MCF 10A (cell line): ENCODE results near the gene TXLNA. TPM values are rescaled to one million over a fixed set of nuclear protein-coding genes. Genes with fewer than 3 reads are reported as not detected.

Source experiments
- BruUV-seq: library from RNA; stranded (reverse); fragments of 400-500 nt; replicated peaks from 2 replicates; lab custom pipeline; 2021; lab: Mats Ljungman, UMichigan
- CTCF ChIA-PET: fragments of 300-600 bp; sonication (Branson Sonifier 250); formaldehyde crosslinking; extraction: SDS; loops from one replicate; lab custom pipeline; 2021; ENCODE audit warnings: antibody characterized with exemption, inconsistent platforms; lab: Yijun Ruan, JAX
- POLR2A ChIA-PET: fragments of 300-600, 350-650 bp; sonication (Branson Sonifier 250); formaldehyde crosslinking; extraction: SDS; loops from one replicate; lab custom pipeline; 2020; ENCODE audit warnings: antibody characterized with exemption, inconsistent platforms; lab: Yijun Ruan, JAX
- DNase-seq: peaks from one replicate; pipeline ENCODE4 v3.0.0-alpha.2; 2018; ENCODE audit not compliant: unreplicated experiment
- H3K27ac Mint-ChIP-seq: one replicate; pipeline ENCODE4 v1.8.0; 2022; ENCODE audit warnings: mild to moderate bottlenecking, low read depth, mixed read lengths; ENCODE audit not compliant: unreplicated experiment
- H3K27me3 Mint-ChIP-seq: one replicate; pipeline ENCODE4 v1.8.0; 2022; ENCODE audit warnings: mixed read lengths; ENCODE audit not compliant: insufficient read depth, unreplicated experiment
- H3K36me3 Mint-ChIP-seq: one replicate; pipeline ENCODE4 v1.8.0; 2022; ENCODE audit warnings: mild to moderate bottlenecking, moderate library complexity, mixed read lengths; ENCODE audit not compliant: insufficient read depth, unreplicated experiment
- H3K4me1 Mint-ChIP-seq: one replicate; pipeline ENCODE4 v1.8.0; 2022; ENCODE audit warnings: mixed read lengths; ENCODE audit not compliant: insufficient read depth, unreplicated experiment
- H3K4me3 Mint-ChIP-seq: one replicate; pipeline ENCODE4 v1.8.0; 2022; ENCODE audit warnings: mild to moderate bottlenecking, moderate library complexity, mixed read lengths; ENCODE audit not compliant: unreplicated experiment
- H3K9me3 Mint-ChIP-seq: one replicate; pipeline ENCODE4 v1.8.0; 2022; ENCODE audit warnings: mixed read lengths; ENCODE audit not compliant: unreplicated experiment
- CTCF ChIP-seq: fragments of 200-600 bp; IDR thresholded peaks from one replicate; pipeline ENCODE4 v1.8.0; 2022; ENCODE audit warnings: antibody characterized with exemption, mild to moderate bottlenecking; ENCODE audit not compliant: unreplicated experiment
- intact Hi-C: fragments of 100-400 bp; cut with micrococcal nuclease; formaldehyde crosslinking; loops from 2 replicates; pipeline ENCODE4 v1.14.1; 2022
- total RNA-seq: library from RNA; stranded (reverse); gene quantifications from 2 replicates; pipeline ENCODE4 v1.2.3, GENCODE V29; 2022

TXLNA gene
- total RNA-seq, 1 experiment from 2014 or later: 64.8 TPM

- H3K4me3 Mint-ChIP-seq: no peak overlapping the region
- peaks cover 94% of the 10 kb centered on the region for H3K36me3 Mint-ChIP-seq
- CTCF ChIA-PET: no interaction called here
- intact Hi-C loops: no loop called here
- no peaks in the 10 kb centered on the region for H3K27me3 Mint-ChIP-seq
- no peak for DNase-seq
- no peaks in the 10 kb centered on the region for H3K9me3 Mint-ChIP-seq
- BruUV-seq: no TSS peak
- POLR2A ChIA-PET: no interaction called here
- H3K4me1 Mint-ChIP-seq: peaks cover 9% of the 10 kb centered on the region
- TF ChIP-seq CTCF: no peak
- no peak overlapping the region for H3K27ac Mint-ChIP-seq
These were observed 8.5 kb upstream of the TXLNA start for GRCh38 chr1:32170991-32171390.

- H3K4me3 Mint-ChIP-seq: no peak overlapping the region
These were observed 6.7 kb upstream of the TXLNA start for GRCh38 chr1:32172621-32173245.

GRCh38 chr1:32178380-32179192 lies 889 bp upstream of the TXLNA start:
- no peak for DNase-seq
- POLR2A ChIA-PET: interaction anchor here (0.5 to 3.6 kb wide), 23 partner anchors 8 to 615 kb away, joined by 3 to 44 read pairs (median 4); partner anchors contain the start of genes KHDRBS1 and KPNA6
- no peak for TF ChIP-seq CTCF
- Mint-ChIP-seq H3K4me1 (peaks cover 7% of the 10 kb centered on the region), H3K36me3 (peaks cover 63% of the 10 kb centered on the region), H3K9me3 (no peaks in the 10 kb centered on the region), H3K27ac (peak overlapping the region; percentile 98), H3K27me3 (no peaks in the 10 kb centered on the region), H3K4me3 (peak overlapping the region; percentile 97)
- BruUV-seq: no TSS peak
- CTCF ChIA-PET: interaction anchor here (0.5 to 1.1 kb wide), 2 partner anchors 11 to 216 kb away, joined by 3 read pairs; no protein-coding TSS in a partner anchor
- intact Hi-C loops: loop anchor here (2.0 kb wide), 1 partner anchor 70 kb away; the partner anchor contains the start of gene KPNA6

More at GRCh38 chr1:32172621-32173245, 6.7 kb upstream of the TXLNA start:
- DNase-seq: peak; percentile 68
- no peak overlapping the region for H3K27ac Mint-ChIP-seq
- no peak for TF ChIP-seq CTCF
- no TSS peak for BruUV-seq
- H3K36me3 Mint-ChIP-seq: peaks cover 83% of the 10 kb centered on the region
- POLR2A ChIA-PET: no interaction called here
- no peaks in the 10 kb centered on the region for H3K9me3 Mint-ChIP-seq
- H3K27me3 Mint-ChIP-seq: no peaks in the 10 kb centered on the region
- H3K4me1 Mint-ChIP-seq: peaks cover 9% of the 10 kb centered on the region
- CTCF ChIA-PET: interaction anchor here (0.7 to 1.5 kb wide), 2 partner anchors 10 to 16 kb away, joined by 3 read pairs; no protein-coding TSS in a partner anchor
- intact Hi-C loops: no loop called here

DNA sequence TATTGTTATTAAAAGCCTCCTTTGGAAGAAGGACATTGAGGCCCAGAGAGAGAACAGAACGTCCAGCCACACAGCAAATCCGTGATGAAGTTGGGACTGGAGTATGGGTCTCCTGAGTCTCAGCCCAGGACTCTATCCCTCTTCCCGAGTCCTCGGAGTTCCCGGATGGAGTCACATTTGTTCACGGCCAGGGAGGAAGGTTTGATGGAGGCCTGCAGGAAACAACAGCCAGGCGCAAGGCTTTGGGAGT lies 357 bp upstream of the TXLNA start:
- intact Hi-C loops: loop anchor here (2.0 kb wide), 1 partner anchor 70 kb away; the partner anchor contains the start of gene KPNA6
- H3K27me3 Mint-ChIP-seq: no peaks in the 10 kb centered on the region
- ChIA-PET CTCF (interaction anchor here (0.5 to 1.1 kb wide), 2 partner anchors 11 to 217 kb away, joined by 3 read pairs; no protein-coding TSS in a partner anchor), POLR2A (interaction anchor here (0.5 to 3.6 kb wide), 27 partner anchors 9 to 614 kb away, joined by 3 to 44 read pairs (median 4); partner anchors contain the start of genes KHDRBS1 and KPNA6)
- TF ChIP-seq CTCF: no peak
- DNase-seq: no peak
- H3K27ac Mint-ChIP-seq: peak overlapping the region; percentile 98
- H3K4me3 Mint-ChIP-seq: peak overlapping the region; percentile 97
- H3K9me3 Mint-ChIP-seq: no peaks in the 10 kb centered on the region
- H3K4me1 Mint-ChIP-seq: peaks cover 10% of the 10 kb centered on the region
- TSS peak; percentile 69 for BruUV-seq
- H3K36me3 Mint-ChIP-seq: peaks cover 66% of the 10 kb centered on the region
